ENCODE results near the gene NFYA.

DNA sequence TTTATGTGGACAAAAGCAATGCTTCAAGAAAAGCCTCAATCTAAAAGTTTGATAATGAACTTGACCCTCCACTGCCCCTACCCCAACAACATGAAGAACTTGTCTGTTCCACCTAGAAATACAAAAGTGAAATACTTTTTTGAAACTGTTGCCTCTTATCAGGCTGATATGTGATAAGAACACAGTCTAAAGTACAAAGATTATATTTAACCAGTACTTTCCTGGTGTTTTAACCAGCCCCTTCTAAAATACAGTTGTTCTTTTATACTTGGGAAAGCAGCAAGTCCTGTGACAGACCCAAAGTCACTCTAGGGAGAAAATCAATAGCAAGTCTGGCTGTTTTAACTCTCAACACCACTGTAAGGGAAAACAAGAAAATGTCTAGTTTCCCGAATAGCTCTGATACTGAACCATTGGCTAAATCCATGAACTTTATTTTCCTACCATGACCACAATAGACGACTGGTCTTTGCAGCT lies 7.2 kb upstream of the NFYA start:
- no peak for TF ChIP-seq SP1 (CRISPR knock-in tag; IDR thresholded peaks at IDR 0.05)
- no peak for TF ChIP-seq ZNF644 (tag; IDR thresholded peaks at IDR 0.05; ENCODE audit: low read depth)
- TF ChIP-seq, protein P1, sequence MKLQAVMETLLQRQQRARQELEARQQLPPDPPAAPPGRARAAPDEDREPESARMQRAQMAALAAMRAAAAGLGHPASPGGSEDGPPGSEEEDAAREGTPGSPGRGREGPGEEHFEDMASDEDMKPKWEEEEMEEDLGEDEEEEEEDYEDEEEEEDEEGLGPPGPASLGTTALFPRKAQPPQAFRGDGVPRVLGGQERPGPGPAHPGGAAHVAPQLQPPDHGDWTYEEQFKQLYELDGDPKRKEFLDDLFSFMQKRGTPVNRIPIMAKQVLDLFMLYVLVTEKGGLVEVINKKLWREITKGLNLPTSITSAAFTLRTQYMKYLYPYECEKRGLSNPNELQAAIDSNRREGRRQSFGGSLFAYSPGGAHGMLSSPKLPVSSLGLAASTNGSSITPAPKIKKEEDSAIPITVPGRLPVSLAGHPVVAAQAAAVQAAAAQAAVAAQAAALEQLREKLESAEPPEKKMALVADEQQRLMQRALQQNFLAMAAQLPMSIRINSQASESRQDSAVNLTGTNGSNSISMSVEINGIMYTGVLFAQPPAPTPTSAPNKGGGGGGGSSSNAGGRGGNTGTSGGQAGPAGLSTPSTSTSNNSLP (IDR thresholded peaks at IDR 0.05; ENCODE audit: borderline replicate concordance, low read depth, low read length) = no peak

Measured in K562 (cell line).